NCI-H146 (cell line): ENCODE data around the gene PTPN11.

Experiments
- DNase-seq: peaks from one replicate; lab custom pipeline; 2025; lab: John Stamatoyannopoulos, UW

Gene PTPN11

DNA sequence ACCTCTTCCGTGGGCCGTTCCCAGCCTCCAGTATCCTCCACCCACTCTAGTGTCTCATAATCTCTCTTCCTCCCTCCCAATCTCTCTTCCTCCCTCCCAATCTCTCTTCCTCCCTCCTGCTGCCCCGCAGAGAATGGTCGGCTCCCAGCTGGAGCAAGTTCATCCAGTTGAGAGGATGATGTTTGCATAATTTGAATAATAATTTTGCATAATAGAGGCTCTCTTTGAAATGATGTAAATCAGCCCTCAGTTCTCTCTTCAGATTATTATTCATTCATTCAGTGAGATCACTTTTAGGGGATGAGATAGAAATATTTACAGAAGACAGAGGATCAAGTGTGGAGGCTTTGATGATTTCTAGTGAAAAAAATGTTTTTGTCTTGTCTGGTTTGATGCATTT, 125.0 kb downstream of the PTPN11 start:
- no peak for DNase-seq

- DNase-seq: no peak
Measured at GRCh38 chr12:112546339-112546738, 127.6 kb downstream of the PTPN11 start.

- DNase-seq: no peak
Measured at GRCh38 chr12:112546996-112547395, 128.2 kb downstream of the PTPN11 start.

- peak; percentile 19 for DNase-seq
Measured at GRCh38 chr12:112549031-112549430, 130.3 kb downstream of the PTPN11 start.

- DNase-seq: no peak
Measured at GRCh38 chr12:112551681-112552080, 132.9 kb downstream of the PTPN11 start.

- no peak for DNase-seq
Measured at GRCh38 chr12:112555621-112556233, 137.0 kb downstream of the PTPN11 start.

DNA sequence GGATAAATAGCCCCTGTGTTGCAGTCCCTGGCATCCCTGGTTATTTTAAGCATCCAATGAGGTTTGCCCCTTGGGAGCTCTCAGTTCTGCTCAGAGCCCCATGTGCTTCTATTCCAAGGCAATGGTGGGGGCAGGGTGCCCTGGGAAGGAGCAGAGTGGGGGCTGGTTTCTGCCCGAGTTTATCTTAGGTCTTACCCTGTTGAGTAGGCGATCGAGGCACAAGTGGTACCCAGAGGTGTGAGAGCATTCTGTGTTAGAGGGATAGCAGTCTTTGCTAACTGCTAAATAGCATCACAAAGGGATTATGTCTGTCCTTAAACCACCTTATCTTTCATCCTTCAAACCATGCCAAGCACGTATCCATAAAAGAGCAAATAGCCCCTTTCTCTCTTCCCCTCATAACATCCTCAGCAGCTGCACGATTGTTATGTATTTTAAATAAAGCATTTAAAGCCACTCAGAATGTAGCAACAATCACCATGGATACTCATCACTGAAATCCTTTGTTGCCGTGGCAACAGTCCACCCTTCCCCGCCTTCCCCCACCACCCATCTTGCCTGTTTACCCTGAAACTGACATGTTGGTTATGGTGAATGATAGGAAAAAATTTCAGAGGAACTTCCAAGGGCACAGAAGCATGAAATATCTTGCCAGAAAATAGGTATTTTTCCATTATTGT, 139.3 kb downstream of the PTPN11 start:
- peak; percentile 72 for DNase-seq
